LNCaP clone FGC (cell line): ENCODE measurements around the gene EIF2B5.

Experiments
- DNase-seq: peaks from one replicate; pipeline ENCODE4 v3.0.0-alpha.2; 2011; ENCODE audit warnings: low read depth
- H3K4me3 ChIP-seq: 2 replicates; pipeline ENCODE4 v1.5.1; 2011; ENCODE audit warnings: mild to moderate bottlenecking, low read depth, low read length, control low read depth
- TF ChIP-seq, protein P1 (sequence below): IDR thresholded peaks from 2 replicates; pipeline ENCODE4 v1.5.1; 2012; ENCODE audit warnings: mild to moderate bottlenecking; ENCODE audit not compliant: control insufficient read depth, insufficient read depth; ENCODE audit errors: extremely low read depth

Gene EIF2B5

DNA sequence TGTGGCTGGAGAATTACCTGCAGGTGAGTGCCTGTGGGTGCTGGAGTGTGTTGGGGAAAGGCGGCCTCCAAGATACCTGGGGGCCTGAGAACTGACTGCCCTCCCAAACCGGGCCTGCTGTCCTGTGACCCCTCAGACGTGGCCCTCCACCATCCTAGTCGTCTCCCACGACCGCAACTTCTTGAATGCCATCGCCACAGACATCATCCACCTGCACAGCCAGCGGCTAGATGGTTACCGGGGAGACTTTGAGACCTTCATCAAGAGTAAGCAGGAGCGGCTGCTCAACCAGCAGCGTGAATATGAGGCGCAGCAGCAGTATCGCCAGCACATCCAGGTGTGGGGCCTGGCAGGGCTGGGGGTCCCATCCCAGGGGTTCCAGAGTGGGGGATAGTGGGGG is 54.3 kb downstream of the EIF2B5 start:
- TF ChIP-seq, protein P1, sequence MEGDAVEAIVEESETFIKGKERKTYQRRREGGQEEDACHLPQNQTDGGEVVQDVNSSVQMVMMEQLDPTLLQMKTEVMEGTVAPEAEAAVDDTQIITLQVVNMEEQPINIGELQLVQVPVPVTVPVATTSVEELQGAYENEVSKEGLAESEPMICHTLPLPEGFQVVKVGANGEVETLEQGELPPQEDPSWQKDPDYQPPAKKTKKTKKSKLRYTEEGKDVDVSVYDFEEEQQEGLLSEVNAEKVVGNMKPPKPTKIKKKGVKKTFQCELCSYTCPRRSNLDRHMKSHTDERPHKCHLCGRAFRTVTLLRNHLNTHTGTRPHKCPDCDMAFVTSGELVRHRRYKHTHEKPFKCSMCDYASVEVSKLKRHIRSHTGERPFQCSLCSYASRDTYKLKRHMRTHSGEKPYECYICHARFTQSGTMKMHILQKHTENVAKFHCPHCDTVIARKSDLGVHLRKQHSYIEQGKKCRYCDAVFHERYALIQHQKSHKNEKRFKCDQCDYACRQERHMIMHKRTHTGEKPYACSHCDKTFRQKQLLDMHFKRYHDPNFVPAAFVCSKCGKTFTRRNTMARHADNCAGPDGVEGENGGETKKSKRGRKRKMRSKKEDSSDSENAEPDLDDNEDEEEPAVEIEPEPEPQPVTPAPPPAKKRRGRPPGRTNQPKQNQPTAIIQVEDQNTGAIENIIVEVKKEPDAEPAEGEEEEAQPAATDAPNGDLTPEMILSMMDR = no peak
- H3K4me3 ChIP-seq = no peak overlapping the region
- DNase-seq = no peak

DNA sequence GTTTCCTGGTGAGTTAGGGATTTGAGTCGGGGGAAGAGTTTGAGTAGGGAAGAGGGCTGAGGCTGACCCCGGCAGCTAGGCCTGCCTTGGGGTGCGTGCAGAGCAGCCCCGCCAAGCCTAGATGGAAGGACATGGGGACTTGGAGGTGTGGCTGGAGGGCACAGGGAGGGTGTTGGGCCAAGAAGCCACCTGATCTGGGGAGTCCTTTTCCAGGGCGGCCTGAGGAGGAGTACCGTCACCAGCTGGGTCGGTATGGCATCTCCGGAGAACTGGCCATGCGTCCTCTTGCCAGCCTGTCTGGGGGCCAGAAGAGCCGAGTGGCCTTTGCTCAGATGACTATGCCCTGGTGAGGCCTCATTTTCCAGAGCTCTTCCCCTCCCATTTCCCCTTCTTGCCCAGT is 57.7 kb downstream of the EIF2B5 start:
- TF ChIP-seq, protein P1 = no peak
- no peak overlapping the region for H3K4me3 ChIP-seq
- DNase-seq = no peak

DNA sequence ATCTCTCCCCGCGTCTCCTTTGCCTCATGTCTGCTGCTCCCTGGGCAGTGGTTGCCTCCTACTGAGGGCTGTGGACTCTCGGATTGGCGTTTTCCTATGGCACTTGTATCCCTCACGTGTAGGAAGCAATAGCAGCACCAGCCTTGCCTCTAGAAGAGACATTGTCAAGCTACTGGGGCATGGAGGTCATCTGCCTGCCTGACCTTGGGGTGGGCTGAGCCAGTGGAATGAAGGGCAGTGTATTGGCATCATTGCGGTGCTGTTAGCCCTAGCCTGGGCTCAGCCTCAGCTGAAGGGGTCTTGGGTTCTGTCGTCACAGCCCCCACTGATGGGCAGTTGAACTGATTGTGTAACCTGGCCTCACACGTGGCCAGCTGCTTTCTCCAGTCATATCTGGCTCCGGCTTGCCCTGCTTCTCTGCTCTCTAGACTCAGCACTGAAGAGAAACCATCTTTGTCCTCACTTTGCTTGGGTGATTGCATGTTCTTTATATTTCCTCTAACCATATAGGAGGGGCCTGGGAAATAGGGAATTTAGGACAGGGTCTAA is 58.9 kb downstream of the EIF2B5 start:
- DNase-seq = no peak
- TF ChIP-seq, protein P1 = no peak
- H3K4me3 ChIP-seq = no peak overlapping the region
